Stimulated activated CD4-positive, alpha-beta T cell treated with anti-CD3 and anti-CD28 coated beads, Interleukin-15, amount 100 ng/mL, for 1 hour (primary cell): ENCODE measurements around the gene ZFP30.

Experiments used
- DNase-seq, 2 donors: peaks; one replicate each; pipeline ENCODE4 v3.0.0-alpha.2; 2020; ENCODE audit warnings: low read depth in 1 of 2, low spot score in 1 of 2

The ZFP30 gene

GRCh38 chr19:37564624-37565369 lies 90.5 kb downstream of the ZFP30 start:
- no peak for DNase-seq
